MM.1S (cell line): ENCODE results near the gene WWC2.

Source experiments
- CTCF ChIP-seq: fragments of 300-600 bp; sonication (generic); IDR thresholded peaks from 2 replicates; pipeline ENCODE4 v1.5.1; 2016; ENCODE audit warnings: antibody characterized with exemption, low read length, mixed read lengths
- EZH2 ChIP-seq: fragments of 300-600 bp; sonication (generic); optimal IDR thresholded peaks from 2 replicates; pipeline ENCODE3; 2017; ENCODE audit warnings: low read depth, mild to moderate bottlenecking, antibody characterized with exemption, low read length, mixed read lengths

GRCh38 chr4:183285886-183286285 lies 186.8 kb downstream of the WWC2 start:
- TF ChIP-seq CTCF (no peak), EZH2 (no peak)
